Neuronal stem cell (in vitro differentiated cells): ENCODE measurements around the gene SCAF4.
"Not testable (repeated sequence)": the region's sequence is repeated elsewhere in the genome, so short reads cannot be mapped to it uniquely, and the experiment has no call there.

Source experiments
- DNase-seq: peaks from one replicate; pipeline ENCODE4 v3.0.0-alpha.2; 2013; ENCODE audit warnings: low spot score
- H2AFZ ChIP-seq: one replicate; pipeline ENCODE4 v1.6.1; 2013; ENCODE audit warnings: mild to moderate bottlenecking, low read length, inconsistent platforms
- H2AK5ac ChIP-seq: 2 replicates; pipeline ENCODE4 v1.6.1; 2013; ENCODE audit warnings: low read depth, mild to moderate bottlenecking, inconsistent platforms, low read length, moderate library complexity, mixed read lengths
- H2BK120ac ChIP-seq: 2 replicates; pipeline ENCODE4 v1.6.1; 2013; ENCODE audit warnings: low read depth, mild to moderate bottlenecking, inconsistent platforms, low read length, moderate library complexity, mixed read lengths
- H2BK12ac ChIP-seq: one replicate; pipeline ENCODE4 v1.6.1; 2013; ENCODE audit warnings: low read length, inconsistent platforms
- H2BK15ac ChIP-seq: 2 replicates; pipeline ENCODE4 v1.6.1; 2013; ENCODE audit warnings: mild to moderate bottlenecking, low read length, inconsistent platforms, mixed read lengths
- H2BK5ac ChIP-seq: one replicate; pipeline ENCODE4 v1.6.1; 2013; ENCODE audit warnings: inconsistent platforms, mild to moderate bottlenecking, low read length, moderate library complexity
- H3K14ac ChIP-seq: one replicate; pipeline ENCODE4 v1.6.1; 2013; ENCODE audit warnings: low read length, inconsistent platforms
- H3K18ac ChIP-seq: 2 replicates; pipeline ENCODE4 v1.6.1; 2013; ENCODE audit warnings: low read length, inconsistent platforms
- H3K23ac ChIP-seq: 2 replicates; pipeline ENCODE4 v1.6.1; 2013; ENCODE audit warnings: low read depth, mild to moderate bottlenecking, mixed read lengths, low read length, inconsistent platforms; ENCODE audit not compliant: poor library complexity
- H3K27ac ChIP-seq: replicated peaks from 3 replicates; pipeline ENCODE4 v1.5.1; 2013; ENCODE audit warnings: low read length, inconsistent platforms
- H3K27me3 ChIP-seq, 3 experiments: 2 replicates each; pipeline ENCODE4 v1.6.1; 2013; ENCODE audit warnings: low read length in 3 of 3, mild to moderate bottlenecking in 2 of 3, inconsistent platforms in 1 of 3, low read depth in 1 of 3, mixed read lengths in 1 of 3, moderate library complexity in 1 of 3; ENCODE audit not compliant: control insufficient read depth in 3 of 3, insufficient read depth in 3 of 3
- H3K36me3 ChIP-seq, 2 donors: replicated peaks in 1 of 2; 2 replicates each; pipeline ENCODE4 v1.6.1; 2013; ENCODE audit warnings: low read length in 2 of 2; ENCODE audit not compliant: control insufficient read depth in 2 of 2, insufficient read depth in 2 of 2
- H3K4ac ChIP-seq: 2 replicates; pipeline ENCODE4 v1.6.1; 2013; ENCODE audit warnings: inconsistent platforms, mild to moderate bottlenecking, low read length, moderate library complexity
- H3K4me1 ChIP-seq, 2 donors: 1 replicate in 1 of 2; 2 replicates in 1 of 2; pipeline ENCODE4 v1.6.1; 2013; ENCODE audit warnings: low read length in 2 of 2, low read depth in 1 of 2; ENCODE audit not compliant: control insufficient read depth in 2 of 2, insufficient read depth in 1 of 2
- H3K4me2 ChIP-seq: one replicate; pipeline ENCODE4 v1.6.1; 2013; ENCODE audit warnings: mild to moderate bottlenecking, low read length, inconsistent platforms; ENCODE audit not compliant: insufficient read depth, poor library complexity, severe bottlenecking
- H3K4me3 ChIP-seq, 2 donors: 2 replicates each; pipeline ENCODE4 v1.5.1; 2013; ENCODE audit warnings: low read length in 2 of 2, mild to moderate bottlenecking in 2 of 2, inconsistent platforms in 1 of 2, moderate library complexity in 1 of 2
- H3K79me1 ChIP-seq: one replicate; pipeline ENCODE4 v1.6.1; 2013; ENCODE audit warnings: low read depth, mild to moderate bottlenecking, inconsistent platforms, low read length, moderate library complexity
- H3K9ac ChIP-seq: one replicate; pipeline ENCODE4 v1.6.1; 2013; ENCODE audit warnings: mild to moderate bottlenecking, low read depth, low read length, inconsistent platforms; ENCODE audit not compliant: poor library complexity
- H3K9me3 ChIP-seq, 2 donors: replicated peaks in 1 of 2; 2 replicates each; pipeline versions ENCODE3 to v1.6.1; 2013; ENCODE audit warnings: low read length in 2 of 2, mild to moderate bottlenecking in 2 of 2, inconsistent platforms in 1 of 2, low read depth in 1 of 2, mixed read lengths in 1 of 2, moderate library complexity in 1 of 2; ENCODE audit not compliant: control insufficient read depth in 2 of 2, insufficient read depth in 1 of 2
- H4K8ac ChIP-seq: one replicate; pipeline ENCODE4 v1.6.1; 2013; ENCODE audit warnings: low read depth, mild to moderate bottlenecking, inconsistent platforms, low read length, moderate library complexity
- H4K91ac ChIP-seq: one replicate; pipeline ENCODE4 v1.6.1; 2013; ENCODE audit warnings: low read length, low read depth, mild to moderate bottlenecking, inconsistent platforms; ENCODE audit not compliant: poor library complexity
- WGBS, 2 donors: extraction: QIAGEN DNeasy Blood & Tissue Kit; methylation state at CpG; one replicate each; pipeline ENCODE4 v1.1.7; 2013; ENCODE audit warnings: missing lambda C conversion rate in 2 of 2, mixed read lengths in 1 of 2; ENCODE audit not compliant: insufficient read length in 2 of 2, insufficient replicate concordance in 1 of 2; ENCODE audit errors: extremely low coverage in 2 of 2; 5-methylcytosine and 5-hydroxymethylcytosine counted together

The SCAF4 gene

GRCh38 chr21:31741116-31741515 lies 9.2 kb upstream of the SCAF4 start:
- H4K91ac ChIP-seq: no peak overlapping the region
- peaks cover 2 to 20% of the 10 kb centered on the region in 2 donors for H3K9me3 ChIP-seq
- H3K79me1 ChIP-seq: no peaks in the 10 kb centered on the region
- H4K8ac ChIP-seq: no peak overlapping the region
- H3K36me3 ChIP-seq: peaks cover 0 to 2% of the 10 kb centered on the region in 2 donors
- H3K27ac ChIP-seq: no peak overlapping the region
- no peak overlapping the region for H2BK120ac ChIP-seq
- no peak overlapping the region for H3K4me2 ChIP-seq
- H2AK5ac ChIP-seq: no peak overlapping the region
- H3K4me3 ChIP-seq: no peak overlapping the region
- H3K18ac ChIP-seq: no peak overlapping the region
- H2BK12ac ChIP-seq: no peak overlapping the region
- no peak overlapping the region for H2AFZ ChIP-seq
- H3K14ac ChIP-seq: no peak overlapping the region
- WGBS, 2 donors: no CpG with 5 or more reads among the region's 5 CpGs
- DNase-seq: no peak
- H3K4ac ChIP-seq: no peak overlapping the region
- H3K4me1 ChIP-seq: peaks cover 0 to 2% of the 10 kb centered on the region in 2 donors
- no peaks in the 10 kb centered on the region for H3K27me3 ChIP-seq
- H3K9ac ChIP-seq: no peak overlapping the region
- H3K23ac ChIP-seq: no peak overlapping the region
- H2BK15ac ChIP-seq: no peak overlapping the region
- H2BK5ac ChIP-seq: no peak overlapping the region

- not testable (repeated sequence) for H2AK5ac ChIP-seq, H4K8ac ChIP-seq, H2BK15ac ChIP-seq, H2BK5ac ChIP-seq, H3K27ac ChIP-seq, H3K79me1 ChIP-seq, H3K9me3 ChIP-seq, H3K4ac ChIP-seq, H3K4me2 ChIP-seq, DNase-seq, H2AFZ ChIP-seq, H3K4me3 ChIP-seq, H2BK12ac ChIP-seq, H3K14ac ChIP-seq, H2BK120ac ChIP-seq, H3K18ac ChIP-seq, H3K36me3 ChIP-seq, H4K91ac ChIP-seq, H3K27me3 ChIP-seq, H3K9ac ChIP-seq, H3K23ac ChIP-seq
- peaks cover 10 to 13% of the 10 kb centered on the region in 2 donors for H3K4me1 ChIP-seq
- WGBS, 2 donors: no CpG with 5 or more reads among the region's 8 CpGs
Measured at GRCh38 chr21:31737586-31738397, 5.9 kb upstream of the SCAF4 start.

GRCh38 chr21:31735511-31735992 lies 3.6 kb upstream of the SCAF4 start:
- Histone ChIP-seq H3K4me2 (no peak overlapping the region), H3K23ac (no peak overlapping the region), H3K9me3 (no peaks in the 10 kb centered on the region), H2BK12ac (no peak overlapping the region), H2BK120ac (no peak overlapping the region), H3K14ac (no peak overlapping the region), H3K27ac (no peak overlapping the region), H2AK5ac (no peak overlapping the region), H3K18ac (no peak overlapping the region), H2AFZ (no peak overlapping the region), H3K4me1 (peaks cover 13 to 17% of the 10 kb centered on the region in 2 donors), H2BK5ac (no peak overlapping the region), H3K27me3 (no peaks in the 10 kb centered on the region), H2BK15ac (no peak overlapping the region), H3K4me3 (no peak overlapping the region), H3K4ac (no peak overlapping the region), H4K91ac (no peak overlapping the region), H3K36me3 (no peaks in the 10 kb centered on the region), H3K79me1 (peaks cover 3% of the 10 kb centered on the region), H3K9ac (no peak overlapping the region), H4K8ac (no peak overlapping the region)
- no peak for DNase-seq
- no CpG with 5 or more reads among the region's 4 CpGs for WGBS, 2 donors

- H3K14ac ChIP-seq: no peak overlapping the region
Measured at GRCh38 chr21:31733551-31734149, 1.7 kb upstream of the SCAF4 start.

More at GRCh38 chr21:31733551-31734149, 1.7 kb upstream of the SCAF4 start:
- peak overlapping the region; percentile 31 for H3K18ac ChIP-seq
- H3K27ac ChIP-seq: no peak overlapping the region
- no peak overlapping the region for H4K8ac ChIP-seq
- H2BK12ac ChIP-seq: no peak overlapping the region
- no peaks in the 10 kb centered on the region for H3K9me3 ChIP-seq
- H2BK15ac ChIP-seq: no peak overlapping the region
- H3K4me3 ChIP-seq: peak overlapping the region in 1 of 2 donors; percentile 65
- peaks cover 0 to 12% of the 10 kb centered on the region in 2 donors for H3K36me3 ChIP-seq
- H3K4ac ChIP-seq: no peak overlapping the region
- H3K27me3 ChIP-seq: no peaks in the 10 kb centered on the region
- H3K79me1 ChIP-seq: peaks cover 3% of the 10 kb centered on the region
- WGBS, 2 donors: no CpG with 5 or more reads among the region's 6 CpGs
- H2AK5ac ChIP-seq: no peak overlapping the region
- H2AFZ ChIP-seq: no peak overlapping the region
- H3K4me2 ChIP-seq: no peak overlapping the region
- no peak overlapping the region for H3K23ac ChIP-seq
- H4K91ac ChIP-seq: no peak overlapping the region
- no peak overlapping the region for H2BK5ac ChIP-seq
- no peak overlapping the region for H2BK120ac ChIP-seq
- DNase-seq: no peak
- no peak overlapping the region for H3K9ac ChIP-seq
- H3K4me1 ChIP-seq: peaks cover 13 to 20% of the 10 kb centered on the region in 2 donors
